CD4-positive, alpha-beta T cell (primary cell): Measurements from ENCODE around the gene ZC3HAV1. TPM values are rescaled to one million over a fixed set of nuclear protein-coding genes. Genes with fewer than 3 reads are reported as not detected.

Source experiments
- ATAC-seq: fragments of 200-7000 bp; cut with Tn5 transposase; one replicate; pipeline ENCODE4 v1.10.0; 2022; ENCODE audit warnings: mild to moderate bottlenecking; ENCODE audit not compliant: poor library complexity
- CTCF ChIA-PET: fragments of 350-600 bp; sonication (Branson Sonifier 250); formaldehyde crosslinking; loops from one replicate; lab custom pipeline; 2021; ENCODE audit warnings: antibody characterized with exemption, inconsistent platforms; lab: Charles Lee
- POLR2A ChIA-PET: fragments of 350-600 bp; sonication (Branson Sonifier 250); formaldehyde crosslinking; loops from one replicate; lab custom pipeline; 2021; ENCODE audit warnings: antibody characterized with exemption, inconsistent platforms; lab: Charles Lee
- DNase-seq, 14 experiments: peaks; one replicate each; pipeline ENCODE4 v3.0.0-alpha.2; 2013 to 2020; ENCODE audit warnings: mixed read lengths in 2 of 14
- H3K27ac ChIP-seq, 2 donors: one replicate each; pipeline versions ENCODE4 v1.5.1 to v1.7.0; 2013; ENCODE audit warnings: low read length in 2 of 2, low read depth in 1 of 2, mild to moderate bottlenecking in 1 of 2
- H3K27me3 ChIP-seq, 2 experiments: 1 replicate in 1 of 2; 2 replicates in 1 of 2; pipeline versions ENCODE4 v1.6.1 to v1.7.0; 2013; ENCODE audit warnings: low read length in 2 of 2, control low read depth in 1 of 2, mild to moderate bottlenecking in 1 of 2, moderate library complexity in 1 of 2; ENCODE audit not compliant: insufficient read depth in 2 of 2, control insufficient read depth in 1 of 2
- H3K36me3 ChIP-seq: one replicate; pipeline ENCODE4 v1.6.1; 2013; ENCODE audit warnings: low read length, control low read depth; ENCODE audit not compliant: insufficient read depth
- H3K4me1 ChIP-seq: one replicate; pipeline ENCODE4 v1.6.1; 2013; ENCODE audit warnings: low read length, control low read depth; ENCODE audit not compliant: insufficient read depth
- H3K4me3 ChIP-seq: one replicate; pipeline ENCODE4 v1.5.1; 2013; ENCODE audit warnings: mild to moderate bottlenecking, low read length, moderate library complexity
- H3K9me3 ChIP-seq, 2 experiments: 1 replicate in 1 of 2; 2 replicates in 1 of 2; pipeline versions ENCODE4 v1.6.1 to v1.7.0; 2013; ENCODE audit warnings: low read length in 2 of 2, mild to moderate bottlenecking in 2 of 2, control low read depth in 1 of 2, moderate library complexity in 1 of 2; ENCODE audit not compliant: control insufficient read depth in 1 of 2, insufficient read depth in 1 of 2
- H3K27ac Mint-ChIP-seq: one replicate; pipeline ENCODE4 v1.8.0; 2020; ENCODE audit warnings: mixed read lengths
- H3K27me3 Mint-ChIP-seq: one replicate; pipeline ENCODE4 v1.8.0; 2021; ENCODE audit warnings: mixed read lengths
- H3K36me3 Mint-ChIP-seq: one replicate; pipeline ENCODE4 v1.8.0; 2021; ENCODE audit warnings: low read depth, mixed read lengths
- H3K4me1 Mint-ChIP-seq: one replicate; pipeline ENCODE4 v1.8.0; 2021; ENCODE audit warnings: low read depth, mixed read lengths
- H3K4me3 Mint-ChIP-seq: one replicate; pipeline ENCODE4 v1.8.0; 2020; ENCODE audit warnings: mild to moderate bottlenecking, mixed read lengths
- H3K9me3 Mint-ChIP-seq: one replicate; pipeline ENCODE4 v1.8.0; 2020; ENCODE audit warnings: mixed read lengths
- CTCF ChIP-seq: fragments of 200-600 bp; IDR thresholded peaks from one replicate; pipeline ENCODE4 v1.8.0; 2022; ENCODE audit warnings: antibody characterized with exemption, mild to moderate bottlenecking
- intact Hi-C, 2 experiments: fragments of 100-400 bp; cut with DNase I in 1 of 2; cut with micrococcal nuclease in 1 of 2; formaldehyde crosslinking; loops; one replicate each; pipeline versions ENCODE4 v1.15.1 to v1.9.0; 2023 to 2025; cut with DNase I, micrococcal nuclease
- total RNA-seq, 174 experiments: library from RNA in 2 of 174; stranded (reverse) in 2 of 174; gene quantifications; one replicate each; pipeline ENCODE4 v1.2.3 and lab custom pipeline; 2021 to 2026

The ZC3HAV1 gene
- total RNA-seq, 2 experiments from 2014 or later: 169 to 178 TPM

- ChIA-PET POLR2A (interaction anchor here (1.6 to 5.4 kb wide), 3 partner anchors 7 to 17 kb away, joined by 6 to 68 read pairs (median 8); no protein-coding TSS in a partner anchor), CTCF (interaction anchor here (2.7 kb wide), 1 partner anchor 12 kb away, joined by 11 read pairs; no protein-coding TSS in a partner anchor)
- peaks cover 0 to 10% of the 10 kb centered on the region in 2 experiments for H3K9me3 ChIP-seq
- no peak for TF ChIP-seq CTCF
- DNase-seq: no peak
- H3K36me3 ChIP-seq: peaks cover 87% of the 10 kb centered on the region
- no peaks in the 10 kb centered on the region for H3K27me3 ChIP-seq
- peaks cover 90% of the 10 kb centered on the region for H3K4me1 ChIP-seq
- peak overlapping the region; percentile 7 for H3K4me3 Mint-ChIP-seq
- peaks cover 7% of the 10 kb centered on the region for H3K9me3 Mint-ChIP-seq
- no peak for ATAC-seq
- H3K4me3 ChIP-seq: no peak overlapping the region
- H3K4me1 Mint-ChIP-seq: peaks cover 92% of the 10 kb centered on the region
- H3K27ac ChIP-seq: no peak overlapping the region
- H3K27ac Mint-ChIP-seq: peak overlapping the region; percentile 74
- intact Hi-C loops: no loop called here
- H3K36me3 Mint-ChIP-seq: peaks cover 92% of the 10 kb centered on the region
- no peaks in the 10 kb centered on the region for H3K27me3 Mint-ChIP-seq
Measured at GRCh38 chr7:139087212-139087611, 22.3 kb downstream of the ZC3HAV1 start.

GRCh38 chr7:139086454-139086853 is 23.1 kb downstream of the ZC3HAV1 start:
- DNase-seq (no peak), ATAC-seq (no peak)
- ChIA-PET CTCF (interaction anchor here (1.2 to 2.7 kb wide), 3 partner anchors 8 to 23 kb away, joined by 3 to 11 read pairs (median 9); no protein-coding TSS in a partner anchor), POLR2A (interaction anchor here (1.0 to 5.4 kb wide), 4 partner anchors 8 to 18 kb away, joined by 5 to 68 read pairs (median 8); no protein-coding TSS in a partner anchor)
- H3K36me3 Mint-ChIP-seq: peaks cover 92% of the 10 kb centered on the region
- Histone ChIP-seq H3K4me3 (no peak overlapping the region), H3K4me1 (peaks cover 88% of the 10 kb centered on the region), H3K36me3 (peaks cover 87% of the 10 kb centered on the region), H3K27me3 (no peaks in the 10 kb centered on the region), H3K9me3 (peaks cover 0 to 10% of the 10 kb centered on the region in 2 experiments), H3K27ac (no peak overlapping the region)
- H3K4me1 Mint-ChIP-seq: peaks cover 92% of the 10 kb centered on the region
- peak overlapping the region; percentile 16 for H3K4me3 Mint-ChIP-seq
- no peak for TF ChIP-seq CTCF
- H3K27ac Mint-ChIP-seq: peak overlapping the region; percentile 74
- H3K27me3 Mint-ChIP-seq: no peaks in the 10 kb centered on the region
- peaks cover 7% of the 10 kb centered on the region for H3K9me3 Mint-ChIP-seq
- intact Hi-C loops: no loop called here

GRCh38 chr7:139084709-139085108 is 24.8 kb downstream of the ZC3HAV1 start:
- H3K4me1 ChIP-seq: peaks cover 90% of the 10 kb centered on the region
- peaks cover 100% of the 10 kb centered on the region for H3K36me3 ChIP-seq
- ATAC-seq (no peak), DNase-seq (no peak)
- POLR2A ChIA-PET: interaction anchor here (0.6 to 5.4 kb wide), 5 partner anchors 10 to 24 kb away, joined by 3 to 68 read pairs (median 3); no protein-coding TSS in a partner anchor
- H3K27me3 Mint-ChIP-seq: no peaks in the 10 kb centered on the region
- H3K9me3 ChIP-seq: peaks cover 0 to 10% of the 10 kb centered on the region in 2 experiments
- H3K4me3 Mint-ChIP-seq: peak overlapping the region; percentile 40
- H3K27me3 ChIP-seq: no peaks in the 10 kb centered on the region
- peaks cover 99% of the 10 kb centered on the region for H3K4me1 Mint-ChIP-seq
- peaks cover 100% of the 10 kb centered on the region for H3K36me3 Mint-ChIP-seq
- intact Hi-C loops: loop anchor here in 1 of 2 experiments (1.0 kb wide), 1 partner anchor 11 kb away; no protein-coding TSS in a partner anchor
- no peak overlapping the region for H3K4me3 ChIP-seq
- peak overlapping the region in 1 of 2 donors; percentile 37 for H3K27ac ChIP-seq
- H3K27ac Mint-ChIP-seq: peak overlapping the region; percentile 74
- CTCF ChIA-PET: interaction anchor here (2.2 kb wide), 1 partner anchor 10 kb away, joined by 19 read pairs; no protein-coding TSS in a partner anchor
- no peak for TF ChIP-seq CTCF
- peaks cover 7% of the 10 kb centered on the region for H3K9me3 Mint-ChIP-seq
